Measurements from ENCODE around the gene CIART. TPM values are rescaled to one million over a fixed set of nuclear protein-coding genes. Genes with fewer than 3 reads are reported as not detected.

Gene CIART
- total and polyA plus RNA-seq, 4 donors, result 0.51 to 7.1 (median 1.9) TPM

GRCh38 chr1:150233359-150234308 lies 48.7 kb upstream of the CIART start:
- Histone ChIP-seq H3K27me3 (ENCODE audit: control insufficient read depth in 4 of 4, insufficient read depth in 4 of 4, low read length in 3 of 4) (no peaks in the 10 kb centered on the region), H3K4me1 (ENCODE audit: control insufficient read depth in 4 of 4, insufficient read depth in 4 of 4, low read length in 3 of 4) (peaks cover 1 to 20% (median 6%) of the 10 kb centered on the region in 4 donors), H3K36me3 (ENCODE audit: control insufficient read depth in 4 of 4, insufficient read depth in 3 of 4, low read depth in 1 of 4, low read length in 3 of 4) (peaks cover 0 to 6% (median under 1%) of the 10 kb centered on the region in 4 donors), H3K4me3 (ENCODE audit: low read depth in 1 of 3, low read length in 3 of 3) (peak overlapping the region in 2 of 3 donors; percentile 92 to 97), H3K9ac (ENCODE audit: low read depth in 1 of 2, low read length in 2 of 2) (peak overlapping the region; percentile 68 to 91), H3K9me3 (ENCODE audit: control insufficient read depth in 4 of 4, low read length in 3 of 4) (no peaks in the 10 kb centered on the region), H3K27ac (ENCODE audit: low read depth in 1 of 2, low read length in 2 of 2) (peak overlapping the region; percentile 98)
- TF ChIP-seq GABPA (IDR thresholded peaks at IDR 0.05 in 1 of 2, conservative IDR thresholded peaks at IDR 0.05 in 1 of 2), result no peak
- TF ChIP-seq EGR1 (IDR thresholded peaks at IDR 0.05; ENCODE audit: low read depth in 2 of 2), result no peak
- no peak for TF ChIP-seq NR2F2 (IDR thresholded peaks at IDR 0.05)
- TF ChIP-seq ZBTB33 (IDR thresholded peaks at IDR 0.05), result no peak
- TF ChIP-seq FOXA1 (IDR thresholded peaks at IDR 0.05), result no peak
- TF ChIP-seq, protein P1, sequence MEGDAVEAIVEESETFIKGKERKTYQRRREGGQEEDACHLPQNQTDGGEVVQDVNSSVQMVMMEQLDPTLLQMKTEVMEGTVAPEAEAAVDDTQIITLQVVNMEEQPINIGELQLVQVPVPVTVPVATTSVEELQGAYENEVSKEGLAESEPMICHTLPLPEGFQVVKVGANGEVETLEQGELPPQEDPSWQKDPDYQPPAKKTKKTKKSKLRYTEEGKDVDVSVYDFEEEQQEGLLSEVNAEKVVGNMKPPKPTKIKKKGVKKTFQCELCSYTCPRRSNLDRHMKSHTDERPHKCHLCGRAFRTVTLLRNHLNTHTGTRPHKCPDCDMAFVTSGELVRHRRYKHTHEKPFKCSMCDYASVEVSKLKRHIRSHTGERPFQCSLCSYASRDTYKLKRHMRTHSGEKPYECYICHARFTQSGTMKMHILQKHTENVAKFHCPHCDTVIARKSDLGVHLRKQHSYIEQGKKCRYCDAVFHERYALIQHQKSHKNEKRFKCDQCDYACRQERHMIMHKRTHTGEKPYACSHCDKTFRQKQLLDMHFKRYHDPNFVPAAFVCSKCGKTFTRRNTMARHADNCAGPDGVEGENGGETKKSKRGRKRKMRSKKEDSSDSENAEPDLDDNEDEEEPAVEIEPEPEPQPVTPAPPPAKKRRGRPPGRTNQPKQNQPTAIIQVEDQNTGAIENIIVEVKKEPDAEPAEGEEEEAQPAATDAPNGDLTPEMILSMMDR (IDR thresholded peaks at IDR 0.05; ENCODE audit: low read depth, low read length, missing input control), result no peak
- TF ChIP-seq, protein P2, sequence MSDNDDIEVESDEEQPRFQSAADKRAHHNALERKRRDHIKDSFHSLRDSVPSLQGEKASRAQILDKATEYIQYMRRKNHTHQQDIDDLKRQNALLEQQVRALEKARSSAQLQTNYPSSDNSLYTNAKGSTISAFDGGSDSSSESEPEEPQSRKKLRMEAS (IDR thresholded peaks at IDR 0.05), result no peak
- no peak for TF ChIP-seq REST (IDR thresholded peaks at IDR 0.05)
- TF ChIP-seq RXRA (IDR thresholded peaks at IDR 0.05), result no peak
- no peak for TF ChIP-seq SP1 (IDR thresholded peaks at IDR 0.05)
- TF ChIP-seq HNF4A (conservative IDR thresholded peaks at IDR 0.05), result no peak
- TF ChIP-seq HNF4G (IDR thresholded peaks at IDR 0.05), result no peak
- TF ChIP-seq RAD21 (IDR thresholded peaks at IDR 0.05), result no peak
- TF ChIP-seq TAF1 (conservative IDR thresholded peaks at IDR 0.05), result no peak
- no peak for TF ChIP-seq FOXA2 (IDR thresholded peaks at IDR 0.05)
- no peak for TF ChIP-seq JUND (IDR thresholded peaks at IDR 0.05)
- no peak for TF ChIP-seq YY1 (IDR thresholded peaks at IDR 0.05)
- 29% methylated on average over 15 of the region's 15 CpGs for WGBS
- no peak for DNase-seq (ENCODE audit: low spot score)
